SK-N-SH (cell line): ENCODE results near the gene NLGN2. TPM values are rescaled to one million over a fixed set of nuclear protein-coding genes. Genes with fewer than 3 reads are reported as not detected.
A peak's percentile ranks its signal among the peaks of the same experiment; 100 is the strongest.

Source experiments
- CTCF ChIA-PET: fragments of 300-600, 350-600 bp; formaldehyde crosslinking; extraction: SDS; loops from one replicate; lab custom pipeline; 2021; lab: Yijun Ruan, JAX
- POLR2A ChIA-PET: fragments of 350-600 bp; sonication (Branson Sonifier 250); formaldehyde crosslinking; extraction: SDS; loops from one replicate; lab custom pipeline; 2020; ENCODE audit warnings: antibody characterized with exemption, inconsistent platforms; lab: Yijun Ruan, JAX
- DNase-seq: peaks from one replicate; pipeline ENCODE4 v3.0.0; 2012
- H2AFZ ChIP-seq: fragments of 200-600 bp; sonication (generic); 2 replicates; pipeline ENCODE4 v1.8.1; 2016; ENCODE audit warnings: antibody characterized with exemption, mild to moderate bottlenecking, low read depth
- H3F3A ChIP-seq: fragments of 200-600 bp; sonication (generic); replicated peaks from 2 replicates; pipeline ENCODE3; 2016; ENCODE audit warnings: antibody characterized with exemption, mild to moderate bottlenecking; ENCODE audit not compliant: insufficient read depth
- H3K27ac ChIP-seq, 2 experiments: fragments of 200-500 bp in 1 of 2; fragments of 200-600 bp in 1 of 2; sonication (Bioruptor generic) in 1 of 2; sonication (generic), shearing (Covaris generic) in 1 of 2; 2 replicates each; pipeline versions ENCODE4 v1.5.1 to v1.6.1; 2014 to 2016; ENCODE audit warnings: low read depth in 2 of 2, inconsistent platforms in 1 of 2, low read length in 1 of 2, mild to moderate bottlenecking in 1 of 2, mixed read lengths in 1 of 2
- H3K27me3 ChIP-seq: fragments of 200-600 bp; sonication (generic), shearing (Covaris generic); 2 replicates; pipeline ENCODE4 v1.6.1; 2016; ENCODE audit warnings: mixed run types; ENCODE audit not compliant: insufficient read depth
- H3K36me3 ChIP-seq, 2 experiments: fragments of 200-500 bp in 1 of 2; fragments of 200-600 bp in 1 of 2; sonication (Bioruptor generic) in 1 of 2; sonication (generic) in 1 of 2; replicated peaks in 1 of 2; 2 replicates each; pipeline versions ENCODE3 to v1.5.1; 2014 to 2016; ENCODE audit warnings: low read length in 1 of 2, mild to moderate bottlenecking in 1 of 2; ENCODE audit not compliant: insufficient read depth in 2 of 2, control insufficient read depth in 1 of 2
- H3K4me1 ChIP-seq, 2 experiments: fragments of 200-500 bp in 1 of 2; fragments of 200-600 bp in 1 of 2; sonication (Bioruptor generic) in 1 of 2; sonication (generic), shearing (Covaris generic) in 1 of 2; 2 replicates each; pipeline versions ENCODE4 v1.5.1 to v1.6.1; 2014 to 2016; ENCODE audit warnings: low read depth in 1 of 2, low read length in 1 of 2, mixed run types in 1 of 2; ENCODE audit not compliant: insufficient read depth in 2 of 2, control insufficient read depth in 1 of 2
- H3K4me2 ChIP-seq: fragments of 200-600 bp; sonication (generic), shearing (Covaris generic); 2 replicates; pipeline ENCODE4 v1.6.1; 2017; ENCODE audit warnings: mixed run types
- H3K4me3 ChIP-seq, 2 experiments: fragments of 200-500 bp in 1 of 2; fragments of 200-600 bp in 1 of 2; sonication (Bioruptor generic) in 1 of 2; sonication (generic), shearing (Covaris generic) in 1 of 2; 2 replicates each; pipeline versions ENCODE4 v1.5.1 to v1.8.1; 2014 to 2016; ENCODE audit warnings: low read depth in 2 of 2, inconsistent platforms in 1 of 2, low read length in 1 of 2, mild to moderate bottlenecking in 1 of 2, mixed read lengths in 1 of 2, moderate library complexity in 1 of 2
- H3K79me2 ChIP-seq: fragments of 200-600 bp; sonication (generic); 2 replicates; pipeline ENCODE4 v1.8.1; 2017; ENCODE audit warnings: mild to moderate bottlenecking; ENCODE audit not compliant: insufficient read depth
- H3K9ac ChIP-seq: fragments of 200-600 bp; sonication (generic); 2 replicates; pipeline ENCODE4 v1.6.1; 2017; ENCODE audit warnings: mixed run types
- H3K9me2 ChIP-seq: fragments of 200-600 bp; sonication (generic); 2 replicates; pipeline ENCODE4 v1.6.1; 2017; ENCODE audit warnings: mixed run types
- H3K9me3 ChIP-seq: fragments of 200-600 bp; sonication (generic); 2 replicates; pipeline ENCODE4 v1.6.1; 2017; ENCODE audit warnings: mixed run types, mild to moderate bottlenecking, moderate library complexity
- H4K20me1 ChIP-seq: fragments of 200-600 bp; sonication (generic); 2 replicates; pipeline ENCODE4 v1.6.1; 2017; ENCODE audit warnings: mild to moderate bottlenecking, mixed run types; ENCODE audit not compliant: insufficient read depth
- ELF1 ChIP-seq: IDR thresholded peaks from 2 replicates; pipeline ENCODE4 v1.4.0; 2012
- EP300 ChIP-seq, 2 experiments: IDR thresholded peaks; 2 replicates each; pipeline versions ENCODE4 v1.4.0 to v1.6.1; 2012; ENCODE audit warnings: borderline replicate concordance in 1 of 2, low read depth in 1 of 2, low read length in 1 of 2
- FOSL2 ChIP-seq: IDR thresholded peaks from 2 replicates; pipeline ENCODE4 v1.4.0; 2012; ENCODE audit warnings: low read depth, mild to moderate bottlenecking, moderate library complexity, borderline replicate concordance
- GATA2 ChIP-seq: sonication (generic); formaldehyde crosslinking; IDR thresholded peaks from 2 replicates; pipeline ENCODE4 v1.5.0; 2020; ENCODE audit warnings: mild to moderate bottlenecking, missing genetic modification reagents
- MEF2A ChIP-seq: IDR thresholded peaks from 2 replicates; pipeline ENCODE4 v1.4.0; 2012; ENCODE audit warnings: low read depth, borderline replicate concordance
- SMC3 ChIP-seq: IDR thresholded peaks from 2 replicates; pipeline ENCODE4 v1.6.1; 2012; ENCODE audit warnings: low read depth, low read length, improper control_type of control experiment
- TAF1 ChIP-seq: IDR thresholded peaks from 2 replicates; pipeline ENCODE4 v1.6.1; 2012; ENCODE audit warnings: low read depth, mild to moderate bottlenecking, low read length, moderate library complexity, borderline replicate concordance
- TEAD4 ChIP-seq: IDR thresholded peaks from 2 replicates; pipeline ENCODE4 v1.4.0; 2012; ENCODE audit warnings: mild to moderate bottlenecking, borderline replicate concordance; ENCODE audit not compliant: insufficient read depth
- WGBS: methylation state at CpG from one replicate; pipeline ENCODE4 v1.1.6; 2017; ENCODE audit warnings: low lambda C conversion rate; 5-methylcytosine and 5-hydroxymethylcytosine counted together
- polyA plus RNA-seq, 3 experiments: library from polyadenylated mRNA; depleted of rRNA; stranded (reverse); fragments of >200 nt; gene quantifications; 2 replicates each; pipeline ENCODE4 v1.2.3, GENCODE V29; 2012
- TF ChIP-seq, protein P1 (sequence below): fragments of 200-600 bp; sonication (generic); IDR thresholded peaks from 2 replicates; pipeline ENCODE4 v1.6.1; 2017; ENCODE audit warnings: antibody characterized with exemption, mild to moderate bottlenecking, moderate library complexity
- TF ChIP-seq, protein P2 (sequence below): IDR thresholded peaks from 2 replicates; pipeline ENCODE4; 2012
- TF ChIP-seq, protein P3 (sequence below): IDR thresholded peaks from 2 replicates; pipeline ENCODE4 v1.4.0; 2012; ENCODE audit warnings: low read depth, borderline replicate concordance

Gene NLGN2
- polyA plus RNA-seq, 1 of the 3 experiments (the other 2 are of a cell fraction), result 29.9 TPM

DNA sequence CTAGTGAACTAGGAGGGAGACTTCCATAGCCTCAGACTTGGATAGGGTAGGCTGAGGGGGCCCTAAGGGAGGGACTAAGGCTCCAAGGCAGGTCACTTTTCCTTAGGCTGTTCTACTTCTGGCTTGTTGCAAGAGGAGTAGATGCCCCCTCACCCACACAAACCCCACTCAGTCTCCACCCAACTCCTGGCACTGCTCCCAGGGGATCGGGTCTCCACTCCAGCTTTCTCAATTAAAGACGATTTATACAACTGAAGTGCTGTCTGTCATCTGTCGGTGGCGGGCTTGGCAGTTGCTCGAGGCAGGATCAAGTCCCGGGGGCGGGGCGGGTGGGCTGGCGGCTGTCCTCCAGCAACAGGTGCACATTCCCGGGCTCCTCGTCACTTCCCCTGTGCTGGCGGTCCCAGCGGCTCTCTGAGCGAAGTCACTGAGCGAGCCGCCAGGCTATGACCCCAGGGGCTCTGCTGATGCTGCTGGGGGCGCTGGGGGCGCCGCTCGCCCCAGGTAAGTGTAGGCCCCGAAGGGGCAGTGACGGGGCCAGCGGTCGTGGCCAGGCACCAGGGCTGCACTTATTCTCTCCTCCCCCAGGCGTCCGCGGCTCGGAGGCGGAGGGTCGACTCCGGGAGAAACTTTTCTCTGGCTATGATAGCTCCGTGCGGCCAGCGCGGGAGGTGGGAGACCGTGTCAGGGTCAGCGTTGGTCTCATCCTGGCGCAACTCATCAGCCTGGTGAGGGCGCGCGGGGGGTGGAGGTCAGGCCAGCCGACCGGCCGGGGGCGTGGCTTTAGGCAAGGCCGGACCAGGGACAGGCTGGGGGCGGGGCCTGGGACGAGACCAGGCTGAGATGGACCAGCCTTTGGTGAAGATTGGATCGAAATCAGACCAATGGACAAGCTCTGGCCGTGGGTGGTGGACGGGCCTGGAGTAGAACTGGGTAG is 37.3 kb downstream of the NLGN2 start, which contains the start of gene CHRNB1:
TSS of gene CHRNB1 (plus strand) at position 380 of the 937 bp plus-strand sequence. CDS start at position 447, 67 bp downstream.
- Histone ChIP-seq H3K36me3 (no peaks in the 10 kb centered on the region), H3K4me2 (no peak within 1 kb of the TSS; the same call in 1 of the 2 replicates), H4K20me1 (no peaks in the 10 kb centered on the region), H2AFZ (no peak within 1 kb of the TSS), H3K27me3 (no peaks in the 10 kb centered on the region), H3K27ac (peak within 1 kb of the TSS in 1 of 2 experiments; percentile 39; a peak in 1 of 4 replicates), H3K9me2 (no peaks in the 10 kb centered on the region), H3K4me1 (peaks cover 7 to 17% of the 10 kb centered on the region in 2 experiments; a peak in 2 of 4 replicates), H3K9ac (no peak within 1 kb of the TSS), H3K79me2 (no peaks in the 10 kb centered on the region), H3F3A (peaks cover 18% of the 10 kb centered on the region), H3K4me3 (peak within 1 kb of the TSS in 1 of 2 experiments; percentile 17; a peak in 1 of 4 replicates), H3K9me3 (no peaks in the 10 kb centered on the region)
- POLR2A ChIA-PET, result interaction anchor here (0.6 to 1.4 kb wide), 4 partner anchors 10 to 175 kb away, joined by 3 to 6 read pairs (median 4); partner anchors contain the start of gene POLR2A
- WGBS, result 40% methylated on average over 29 of the region's 51 CpGs
- TF ChIP-seq, protein P1, sequence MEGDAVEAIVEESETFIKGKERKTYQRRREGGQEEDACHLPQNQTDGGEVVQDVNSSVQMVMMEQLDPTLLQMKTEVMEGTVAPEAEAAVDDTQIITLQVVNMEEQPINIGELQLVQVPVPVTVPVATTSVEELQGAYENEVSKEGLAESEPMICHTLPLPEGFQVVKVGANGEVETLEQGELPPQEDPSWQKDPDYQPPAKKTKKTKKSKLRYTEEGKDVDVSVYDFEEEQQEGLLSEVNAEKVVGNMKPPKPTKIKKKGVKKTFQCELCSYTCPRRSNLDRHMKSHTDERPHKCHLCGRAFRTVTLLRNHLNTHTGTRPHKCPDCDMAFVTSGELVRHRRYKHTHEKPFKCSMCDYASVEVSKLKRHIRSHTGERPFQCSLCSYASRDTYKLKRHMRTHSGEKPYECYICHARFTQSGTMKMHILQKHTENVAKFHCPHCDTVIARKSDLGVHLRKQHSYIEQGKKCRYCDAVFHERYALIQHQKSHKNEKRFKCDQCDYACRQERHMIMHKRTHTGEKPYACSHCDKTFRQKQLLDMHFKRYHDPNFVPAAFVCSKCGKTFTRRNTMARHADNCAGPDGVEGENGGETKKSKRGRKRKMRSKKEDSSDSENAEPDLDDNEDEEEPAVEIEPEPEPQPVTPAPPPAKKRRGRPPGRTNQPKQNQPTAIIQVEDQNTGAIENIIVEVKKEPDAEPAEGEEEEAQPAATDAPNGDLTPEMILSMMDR, result no peak
- TF ChIP-seq GATA2 (CRISPR knock-in tag) (no peak), FOSL2 (no peak), SMC3 (no peak), ELF1 (no peak), EP300 (IDR thresholded peaks at IDR 0.05; ENCODE audit: borderline replicate concordance in 1 of 2, low read depth in 1 of 2, low read length in 1 of 2) (no peak), TEAD4 (no peak), TAF1 (no peak), MEF2A (no peak)
- TF ChIP-seq, protein P2, sequence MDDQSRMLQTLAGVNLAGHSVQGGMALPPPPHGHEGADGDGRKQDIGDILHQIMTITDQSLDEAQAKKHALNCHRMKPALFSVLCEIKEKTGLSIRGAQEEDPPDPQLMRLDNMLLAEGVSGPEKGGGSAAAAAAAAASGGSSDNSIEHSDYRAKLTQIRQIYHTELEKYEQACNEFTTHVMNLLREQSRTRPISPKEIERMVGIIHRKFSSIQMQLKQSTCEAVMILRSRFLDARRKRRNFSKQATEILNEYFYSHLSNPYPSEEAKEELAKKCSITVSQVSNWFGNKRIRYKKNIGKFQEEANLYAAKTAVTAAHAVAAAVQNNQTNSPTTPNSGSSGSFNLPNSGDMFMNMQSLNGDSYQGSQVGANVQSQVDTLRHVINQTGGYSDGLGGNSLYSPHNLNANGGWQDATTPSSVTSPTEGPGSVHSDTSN, result no peak
- DNase-seq, result peak; percentile 94
- CTCF ChIA-PET, result interaction anchor here (0.9 to 2.7 kb wide), 10 partner anchors 8 to 116 kb away, joined by 3 to 14 read pairs (median 3); partner anchors contain the start of gene SPEM2

DNA sequence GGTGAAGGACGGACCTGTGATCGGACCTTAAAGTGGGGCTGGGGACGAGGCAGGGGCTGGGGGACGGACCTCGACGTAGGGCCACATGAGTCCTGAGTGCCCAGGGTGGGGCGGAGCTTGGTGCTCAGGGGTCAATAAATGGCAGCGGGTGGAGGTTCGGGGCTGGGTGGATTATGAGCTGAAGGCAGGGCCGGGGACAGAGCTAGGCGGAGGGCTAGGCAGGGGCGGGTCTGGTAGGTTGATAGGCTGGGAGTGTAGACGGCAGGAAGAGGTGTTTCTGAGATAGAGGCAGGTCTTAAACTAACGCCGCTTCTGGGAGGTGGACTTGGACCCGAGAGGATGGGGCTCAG is 37.9 kb downstream of the NLGN2 start:
- no peaks in the 10 kb centered on the region for H3K79me2 ChIP-seq
- DNase-seq, result no peak
- WGBS, result 42% methylated on average over 16 of the region's 16 CpGs
- TF ChIP-seq, protein P3, sequence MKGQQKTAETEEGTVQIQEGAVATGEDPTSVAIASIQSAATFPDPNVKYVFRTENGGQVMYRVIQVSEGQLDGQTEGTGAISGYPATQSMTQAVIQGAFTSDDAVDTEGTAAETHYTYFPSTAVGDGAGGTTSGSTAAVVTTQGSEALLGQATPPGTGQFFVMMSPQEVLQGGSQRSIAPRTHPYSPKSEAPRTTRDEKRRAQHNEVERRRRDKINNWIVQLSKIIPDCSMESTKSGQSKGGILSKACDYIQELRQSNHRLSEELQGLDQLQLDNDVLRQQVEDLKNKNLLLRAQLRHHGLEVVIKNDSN, result no peak
- no peak overlapping the region for H3K9ac ChIP-seq
- H2AFZ ChIP-seq, result no peak overlapping the region
- H3K4me3 ChIP-seq, result peak overlapping the region in 1 of 2 experiments; percentile 17; a peak in 1 of 4 replicates
- no peaks in the 10 kb centered on the region for H4K20me1 ChIP-seq
- H3K27ac ChIP-seq, result peak overlapping the region in 1 of 2 experiments; percentile 39; a peak in 1 of 4 replicates
- H3K9me3 ChIP-seq, result no peaks in the 10 kb centered on the region
- peaks cover 7 to 17% of the 10 kb centered on the region in 2 experiments; a peak in 2 of 4 replicates for H3K4me1 ChIP-seq
- POLR2A ChIA-PET, result interaction anchor here (1.2 to 1.4 kb wide), 2 partner anchors 9 to 35 kb away, joined by 4 read pairs; no protein-coding TSS in a partner anchor
- no peaks in the 10 kb centered on the region for H3K27me3 ChIP-seq
- no peak overlapping the region; the same call in 1 of the 2 replicates for H3K4me2 ChIP-seq
- peaks cover 17% of the 10 kb centered on the region for H3F3A ChIP-seq
- no peaks in the 10 kb centered on the region for H3K9me2 ChIP-seq
- CTCF ChIA-PET, result interaction anchor here (1.1 to 2.7 kb wide), 4 partner anchors 9 to 115 kb away, joined by 3 to 14 read pairs (median 3); no protein-coding TSS in a partner anchor
- H3K36me3 ChIP-seq, result no peaks in the 10 kb centered on the region
